Measurements from ENCODE around the gene SLC13A3.

Gene SLC13A3

DNA sequence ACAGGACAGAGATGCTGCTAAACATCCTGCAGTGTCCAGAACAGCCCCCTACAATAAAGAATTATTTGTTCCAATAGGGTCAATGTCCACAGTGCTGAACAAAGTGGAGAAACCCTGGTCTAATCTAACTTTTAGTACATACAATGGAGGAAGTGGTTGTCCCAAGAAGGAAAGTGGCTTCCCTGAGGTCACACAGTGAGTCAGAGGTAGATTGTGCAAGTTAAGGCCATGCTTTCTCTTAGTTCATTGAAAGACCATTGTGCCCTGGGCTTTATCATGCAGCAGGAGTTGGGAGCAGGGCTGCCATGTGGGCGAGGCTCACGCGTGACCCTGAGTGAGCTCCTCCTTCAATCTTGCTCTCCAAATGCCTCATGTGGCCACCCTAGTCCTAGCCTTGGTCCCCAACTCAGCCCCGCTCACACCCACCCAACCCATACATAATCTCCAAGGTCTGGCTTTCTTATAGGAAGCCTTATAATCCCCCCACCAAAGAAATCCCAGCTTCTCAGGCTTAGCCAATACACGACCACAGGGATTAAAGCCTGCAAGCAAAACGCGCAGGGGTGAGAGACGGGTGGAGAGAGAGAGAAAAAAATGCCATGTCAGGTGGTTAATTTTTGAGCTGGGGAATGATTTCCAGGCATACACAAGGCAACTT, 19.9 kb downstream of the SLC13A3 start:
- Histone ChIP-seq H4K91ac (ENCODE audit: low read depth, low read length, poor library complexity) (no peak overlapping the region), H3K4ac (ENCODE audit: low read length) (no peak overlapping the region), H3K4me1 (ENCODE audit: control insufficient read depth in 2 of 2, insufficient read depth in 1 of 2, low read depth in 1 of 2, low read length in 2 of 2) (peaks cover 7 to 24% of the 10 kb centered on the region in 2 donors), H3K9ac (ENCODE audit: low read depth, low read length, poor library complexity) (no peak overlapping the region), H2BK15ac (ENCODE audit: low read length) (no peak overlapping the region), H3K9me3 (replicated peaks in 1 of 2; ENCODE audit: control insufficient read depth in 2 of 2, insufficient read depth in 1 of 2, low read depth in 1 of 2, low read length in 2 of 2) (peaks cover 0 to 4% of the 10 kb centered on the region in 2 donors), H2BK12ac (ENCODE audit: low read length) (no peak overlapping the region), H3K4me2 (ENCODE audit: insufficient read depth, low read length, poor library complexity, severe bottlenecking) (no peak overlapping the region), H3K27me3 (ENCODE audit: control insufficient read depth in 3 of 3, insufficient read depth in 3 of 3, low read depth in 1 of 3, low read length in 3 of 3) (no peaks in the 10 kb centered on the region), H3K23ac (ENCODE audit: low read depth, low read length, poor library complexity) (no peak overlapping the region), H3K4me3 (ENCODE audit: low read length in 2 of 2) (no peak overlapping the region), H2AK5ac (ENCODE audit: low read depth, low read length) (no peak overlapping the region), H3K18ac (ENCODE audit: low read length) (peak overlapping the region; percentile 11), H3K27ac (replicated peaks; ENCODE audit: low read length) (no peak overlapping the region), H2BK5ac (ENCODE audit: low read length) (no peak overlapping the region), H2AFZ (ENCODE audit: low read length) (no peak overlapping the region), H3K79me1 (ENCODE audit: low read depth, low read length) (no peaks in the 10 kb centered on the region), H2BK120ac (ENCODE audit: low read depth, low read length) (no peak overlapping the region), H3K36me3 (replicated peaks in 1 of 2; ENCODE audit: control insufficient read depth in 2 of 2, insufficient read depth in 2 of 2, low read length in 2 of 2) (no peaks in the 10 kb centered on the region), H3K14ac (ENCODE audit: low read length) (no peak overlapping the region), H4K8ac (ENCODE audit: low read depth, low read length) (no peak overlapping the region)
- WGBS, 2 donors (ENCODE audit: extremely low coverage in 2 of 2, insufficient read length in 2 of 2, insufficient replicate concordance in 1 of 2): no CpG with 5 or more reads among the region's 8 CpGs
- no peak for DNase-seq (ENCODE audit: low spot score)

DNA sequence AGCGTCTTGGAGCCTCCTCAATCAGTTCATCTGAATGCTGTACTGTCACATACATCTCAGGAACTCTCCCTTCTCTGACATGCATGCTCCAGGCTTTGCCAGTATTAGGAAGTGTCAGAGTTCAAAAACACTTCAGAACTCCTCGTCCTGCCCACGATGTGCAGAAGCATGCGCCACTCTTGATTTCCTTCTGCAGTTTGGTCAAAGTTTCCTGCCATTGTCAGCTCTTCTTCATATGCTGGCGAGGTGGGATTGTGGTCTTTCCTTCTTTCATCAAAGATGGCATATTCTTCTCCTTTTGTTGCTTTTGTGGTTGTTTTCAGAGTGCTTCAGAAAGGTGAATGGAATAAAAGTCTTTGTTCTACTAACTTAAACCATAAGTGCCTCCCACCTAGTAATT, 21.0 kb downstream of the SLC13A3 start:
- Histone ChIP-seq H3K4me1 (ENCODE audit: control insufficient read depth in 2 of 2, insufficient read depth in 1 of 2, low read depth in 1 of 2, low read length in 2 of 2) (peaks cover 7 to 21% of the 10 kb centered on the region in 2 donors), H3K36me3 (replicated peaks in 1 of 2; ENCODE audit: control insufficient read depth in 2 of 2, insufficient read depth in 2 of 2, low read length in 2 of 2) (no peaks in the 10 kb centered on the region), H3K14ac (ENCODE audit: low read length) (no peak overlapping the region), H3K23ac (ENCODE audit: low read depth, low read length, poor library complexity) (no peak overlapping the region), H4K8ac (ENCODE audit: low read depth, low read length) (no peak overlapping the region), H3K9me3 (replicated peaks in 1 of 2; ENCODE audit: control insufficient read depth in 2 of 2, insufficient read depth in 1 of 2, low read depth in 1 of 2, low read length in 2 of 2) (peaks cover 0 to 4% of the 10 kb centered on the region in 2 donors), H2BK12ac (ENCODE audit: low read length) (no peak overlapping the region), H3K4me2 (ENCODE audit: insufficient read depth, low read length, poor library complexity, severe bottlenecking) (no peak overlapping the region), H2BK120ac (ENCODE audit: low read depth, low read length) (no peak overlapping the region), H3K4me3 (ENCODE audit: low read length in 2 of 2) (no peak overlapping the region), H2AK5ac (ENCODE audit: low read depth, low read length) (no peak overlapping the region), H2BK15ac (ENCODE audit: low read length) (no peak overlapping the region), H4K91ac (ENCODE audit: low read depth, low read length, poor library complexity) (no peak overlapping the region), H3K18ac (ENCODE audit: low read length) (no peak overlapping the region), H2AFZ (ENCODE audit: low read length) (no peak overlapping the region), H3K4ac (ENCODE audit: low read length) (no peak overlapping the region), H2BK5ac (ENCODE audit: low read length) (no peak overlapping the region), H3K79me1 (ENCODE audit: low read depth, low read length) (no peaks in the 10 kb centered on the region), H3K9ac (ENCODE audit: low read depth, low read length, poor library complexity) (no peak overlapping the region), H3K27me3 (ENCODE audit: control insufficient read depth in 3 of 3, insufficient read depth in 3 of 3, low read depth in 1 of 3, low read length in 3 of 3) (no peaks in the 10 kb centered on the region), H3K27ac (replicated peaks; ENCODE audit: low read length) (no peak overlapping the region)
- no peak for DNase-seq (ENCODE audit: low spot score)
- no CpG with 5 or more reads among the region's 5 CpGs for WGBS, 2 donors (ENCODE audit: extremely low coverage in 2 of 2, insufficient read length in 2 of 2, insufficient replicate concordance in 1 of 2)

DNA sequence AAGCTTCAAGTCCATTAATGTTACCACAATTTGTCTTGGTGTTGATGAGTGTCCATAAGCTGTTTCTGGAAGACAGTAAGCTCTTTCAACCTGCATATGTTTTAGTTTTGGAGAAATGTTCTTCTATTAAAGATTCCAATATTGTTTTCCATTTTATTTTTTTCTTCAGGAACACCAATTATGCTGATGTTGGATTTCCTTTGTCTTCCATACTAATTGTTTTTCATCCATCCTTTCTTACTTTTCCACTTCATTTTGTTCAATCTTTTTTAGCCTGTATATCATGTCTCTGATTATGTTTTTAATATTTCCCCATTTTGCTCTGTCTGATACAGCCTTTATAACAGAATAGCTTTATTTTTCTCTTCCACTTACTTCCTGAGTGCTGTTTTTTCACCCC, 21.9 kb downstream of the SLC13A3 start:
- Histone ChIP-seq H4K91ac (ENCODE audit: low read depth, low read length, poor library complexity) (no peak overlapping the region), H3K4me2 (ENCODE audit: insufficient read depth, low read length, poor library complexity, severe bottlenecking) (no peak overlapping the region), H2BK120ac (ENCODE audit: low read depth, low read length) (no peak overlapping the region), H4K8ac (ENCODE audit: low read depth, low read length) (no peak overlapping the region), H3K4me1 (ENCODE audit: control insufficient read depth in 2 of 2, insufficient read depth in 1 of 2, low read depth in 1 of 2, low read length in 2 of 2) (peaks cover 7 to 20% of the 10 kb centered on the region in 2 donors), H3K79me1 (ENCODE audit: low read depth, low read length) (no peaks in the 10 kb centered on the region), H3K36me3 (replicated peaks in 1 of 2; ENCODE audit: control insufficient read depth in 2 of 2, insufficient read depth in 2 of 2, low read length in 2 of 2) (no peaks in the 10 kb centered on the region), H2AK5ac (ENCODE audit: low read depth, low read length) (no peak overlapping the region), H3K27ac (replicated peaks; ENCODE audit: low read length) (no peak overlapping the region), H3K18ac (ENCODE audit: low read length) (no peak overlapping the region), H3K23ac (ENCODE audit: low read depth, low read length, poor library complexity) (no peak overlapping the region), H3K9ac (ENCODE audit: low read depth, low read length, poor library complexity) (no peak overlapping the region), H3K4me3 (ENCODE audit: low read length in 2 of 2) (no peak overlapping the region), H2BK5ac (ENCODE audit: low read length) (no peak overlapping the region), H3K14ac (ENCODE audit: low read length) (no peak overlapping the region), H2AFZ (ENCODE audit: low read length) (no peak overlapping the region), H3K27me3 (ENCODE audit: control insufficient read depth in 3 of 3, insufficient read depth in 3 of 3, low read depth in 1 of 3, low read length in 3 of 3) (no peaks in the 10 kb centered on the region), H3K4ac (ENCODE audit: low read length) (no peak overlapping the region), H2BK15ac (ENCODE audit: low read length) (no peak overlapping the region), H2BK12ac (ENCODE audit: low read length) (no peak overlapping the region), H3K9me3 (replicated peaks in 1 of 2; ENCODE audit: control insufficient read depth in 2 of 2, insufficient read depth in 1 of 2, low read depth in 1 of 2, low read length in 2 of 2) (peaks cover 2 to 7% of the 10 kb centered on the region in 2 donors)
- no peak for DNase-seq (ENCODE audit: low spot score)

DNA sequence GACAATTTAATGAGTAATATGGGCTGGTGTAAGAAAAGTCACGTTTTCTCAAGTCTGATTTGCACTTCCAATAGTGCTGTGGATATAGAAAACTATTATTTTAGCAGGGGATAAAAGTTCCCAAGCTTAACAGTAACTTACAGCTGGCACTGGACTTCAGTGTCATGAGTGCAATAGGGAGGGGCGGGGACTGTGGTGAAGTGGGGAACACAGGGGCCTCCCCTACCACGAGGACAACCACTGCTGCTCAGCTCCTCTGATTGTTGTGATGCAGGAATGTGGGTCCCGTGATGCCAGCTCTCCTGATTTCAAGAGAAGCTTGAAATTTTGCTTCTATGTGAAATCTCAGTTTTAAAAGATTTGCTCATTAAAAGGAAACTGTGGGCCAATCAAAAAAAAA, 24.0 kb downstream of the SLC13A3 start:
- Histone ChIP-seq H4K8ac (ENCODE audit: low read depth, low read length) (no peak overlapping the region), H3K27me3 (ENCODE audit: control insufficient read depth in 3 of 3, insufficient read depth in 3 of 3, low read depth in 1 of 3, low read length in 3 of 3) (no peaks in the 10 kb centered on the region), H3K36me3 (replicated peaks in 1 of 2; ENCODE audit: control insufficient read depth in 2 of 2, insufficient read depth in 2 of 2, low read length in 2 of 2) (no peaks in the 10 kb centered on the region), H2BK120ac (ENCODE audit: low read depth, low read length) (no peak overlapping the region), H3K4me2 (ENCODE audit: insufficient read depth, low read length, poor library complexity, severe bottlenecking) (no peak overlapping the region), H4K91ac (ENCODE audit: low read depth, low read length, poor library complexity) (no peak overlapping the region), H2AFZ (ENCODE audit: low read length) (no peak overlapping the region), H3K18ac (ENCODE audit: low read length) (no peak overlapping the region), H3K9ac (ENCODE audit: low read depth, low read length, poor library complexity) (no peak overlapping the region), H3K27ac (replicated peaks; ENCODE audit: low read length) (no peak overlapping the region), H2BK12ac (ENCODE audit: low read length) (no peak overlapping the region), H3K14ac (ENCODE audit: low read length) (no peak overlapping the region), H2BK15ac (ENCODE audit: low read length) (no peak overlapping the region), H3K4me1 (ENCODE audit: control insufficient read depth in 2 of 2, insufficient read depth in 1 of 2, low read depth in 1 of 2, low read length in 2 of 2) (peaks cover 9 to 29% of the 10 kb centered on the region in 2 donors), H3K23ac (ENCODE audit: low read depth, low read length, poor library complexity) (no peak overlapping the region), H3K9me3 (replicated peaks in 1 of 2; ENCODE audit: control insufficient read depth in 2 of 2, insufficient read depth in 1 of 2, low read depth in 1 of 2, low read length in 2 of 2) (peaks cover 4 to 11% of the 10 kb centered on the region in 2 donors), H2BK5ac (ENCODE audit: low read length) (no peak overlapping the region), H3K4ac (ENCODE audit: low read length) (no peak overlapping the region), H2AK5ac (ENCODE audit: low read depth, low read length) (no peak overlapping the region), H3K79me1 (ENCODE audit: low read depth, low read length) (no peaks in the 10 kb centered on the region), H3K4me3 (ENCODE audit: low read length in 2 of 2) (no peak overlapping the region)
- no CpG with 5 or more reads among the region's 4 CpGs for WGBS, 2 donors (ENCODE audit: extremely low coverage in 2 of 2, insufficient read length in 2 of 2, insufficient replicate concordance in 1 of 2)
- no peak for DNase-seq (ENCODE audit: low spot score)

Measured in neuronal stem cell (in vitro differentiated cells).